ENCODE measurements around the gene FAM107B.

GRCh38 chr10:14736600-14737081, 38.1 kb downstream of the FAM107B start:
- TF ChIP-seq CTCF (conservative IDR thresholded peaks at IDR 0.05; ENCODE audit: low read depth in 2 of 2) (no peak), REST (IDR thresholded peaks at IDR 0.05; ENCODE audit: unreplicated experiment) (no peak), ZNF331 (CRISPR knock-in tag; IDR thresholded peaks at IDR 0.05; ENCODE audit: low read depth) (no peak), JUNB (IDR thresholded peaks at IDR 0.05; ENCODE audit: unreplicated experiment) (no peak), EZH2 (IDR thresholded peaks at IDR 0.05; ENCODE audit: low read depth, unreplicated experiment) (no peak), POLR2AphosphoS5 (IDR thresholded peaks at IDR 0.05; ENCODE audit: low read depth) (no peak), EZH2phosphoT487 (IDR thresholded peaks at IDR 0.05; ENCODE audit: unreplicated experiment) (no peak), ZNF462 (CRISPR knock-in tag; IDR thresholded peaks at IDR 0.05) (no peak), NANOG (IDR thresholded peaks at IDR 0.05; ENCODE audit: borderline replicate concordance) (no peak), ETS1 (IDR thresholded peaks at IDR 0.05) (no peak), STAT1 (IDR thresholded peaks at IDR 0.05; ENCODE audit: unreplicated experiment) (no peak), CREB1 (CRISPR knock-in tag; IDR thresholded peaks at IDR 0.05; ENCODE audit: low read depth) (no peak), ZNF114 (CRISPR knock-in tag; IDR thresholded peaks at IDR 0.05) (no peak)

Data from GM23338 (cell line).